Tibial nerve (tissue), 4 donors: Measurements from ENCODE around the gene ALAS1.

ENCODE experiments used
- CTCF ChIP-seq, 5 experiments: fragments of 200-600 bp in 3 of 5; fragments of 450-650 bp in 2 of 5; sonication (generic) in 3 of 5; IDR thresholded peaks; one replicate each; pipeline ENCODE4 v1.5.1; 2016 to 2019; ENCODE audit warnings: antibody characterized with exemption in 5 of 5, mild to moderate bottlenecking in 3 of 5, moderate library complexity in 2 of 5
- EP300 ChIP-seq, 2 donors: sonication (generic); formaldehyde crosslinking; IDR thresholded peaks; one replicate each; pipeline ENCODE4 v1.6.1; 2017; ENCODE audit warnings: antibody characterized with exemption in 2 of 2, mild to moderate bottlenecking in 1 of 2
- POLR2A ChIP-seq, 2 donors: fragments of 450-650 bp; IDR thresholded peaks; one replicate each; pipeline ENCODE4 v1.6.1; 2017; ENCODE audit warnings: antibody characterized with exemption in 2 of 2, mild to moderate bottlenecking in 2 of 2, moderate library complexity in 2 of 2

- TF ChIP-seq CTCF (IDR thresholded peaks at IDR 0.05) (peak in 1 of 5 experiments; percentile 14), EP300 (IDR thresholded peaks at IDR 0.05) (no peak), POLR2A (IDR thresholded peaks at IDR 0.05) (peak in 1 of 2 donors; percentile 29)
Observed at GRCh38 chr3:52245322-52246263, 47.6 kb downstream of the ALAS1 start, which contains the start of gene PPM1M.
